ENCODE measurements around the gene SLC5A3.

Gene SLC5A3

DNA sequence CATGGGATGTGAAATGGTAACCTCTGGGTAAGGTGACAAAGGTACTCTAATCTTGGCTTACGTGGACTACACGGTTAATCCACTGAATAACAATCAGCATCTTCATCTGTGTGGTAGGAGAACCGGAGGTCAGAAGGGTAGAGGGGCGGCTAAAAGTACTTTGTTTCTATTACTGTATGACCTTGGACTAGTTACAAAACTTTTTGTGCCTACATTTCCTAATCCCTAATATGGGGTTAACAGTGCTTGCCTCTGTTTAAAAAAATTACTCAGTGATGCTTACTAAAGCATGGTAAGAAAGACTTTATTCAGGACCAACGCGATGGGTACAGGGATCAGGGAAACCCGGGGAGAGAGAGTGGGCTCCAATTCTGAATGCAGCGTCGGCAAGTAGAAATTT lies 1.7 kb upstream of the SLC5A3 start:
- no peak for DNase-seq (ENCODE audit: low read depth)

DNA sequence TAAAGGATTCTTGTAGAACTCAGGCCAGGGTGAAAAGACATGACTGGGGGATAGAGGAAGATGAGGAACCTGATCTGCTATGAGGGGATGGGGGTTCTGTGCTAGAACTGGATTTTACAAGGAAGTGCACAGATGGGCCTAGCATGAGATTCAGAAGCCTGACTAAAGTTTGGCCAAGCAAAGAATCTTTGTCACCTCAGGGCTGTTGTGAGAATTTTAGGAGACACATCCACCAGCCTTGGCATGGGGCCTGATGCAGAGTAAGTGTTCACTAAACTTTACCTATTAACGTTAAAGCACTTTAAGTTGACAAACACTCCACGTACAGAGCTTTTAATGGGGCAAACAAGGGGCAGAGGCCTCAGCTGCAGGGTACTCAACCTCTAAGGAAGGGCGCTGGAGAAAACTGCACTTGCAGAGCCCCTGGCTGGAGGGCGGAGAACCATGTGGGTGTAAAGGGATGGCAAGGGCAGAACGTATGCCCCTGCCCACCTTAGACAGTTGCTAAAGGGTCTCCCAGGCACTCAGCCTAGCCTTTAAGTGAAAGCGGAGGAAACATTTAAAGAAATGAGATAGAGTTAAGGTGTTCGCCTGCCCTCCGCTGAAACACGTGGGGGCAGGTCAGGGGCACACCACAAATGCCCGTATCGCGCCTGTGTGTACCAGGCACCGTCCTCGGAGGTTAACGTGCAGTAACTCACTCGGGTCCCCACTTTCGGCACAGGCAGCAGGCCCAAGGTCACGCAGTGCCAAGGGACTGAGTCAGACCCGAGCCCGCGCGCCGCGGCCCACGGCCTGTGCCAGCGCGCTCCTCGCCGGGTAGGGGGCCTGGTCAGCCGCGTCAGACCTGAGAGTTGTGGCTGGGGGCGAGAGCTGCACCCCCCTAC lies 990 bp upstream of the SLC5A3 start:
- DNase-seq (ENCODE audit: low read depth), result no peak

DNA sequence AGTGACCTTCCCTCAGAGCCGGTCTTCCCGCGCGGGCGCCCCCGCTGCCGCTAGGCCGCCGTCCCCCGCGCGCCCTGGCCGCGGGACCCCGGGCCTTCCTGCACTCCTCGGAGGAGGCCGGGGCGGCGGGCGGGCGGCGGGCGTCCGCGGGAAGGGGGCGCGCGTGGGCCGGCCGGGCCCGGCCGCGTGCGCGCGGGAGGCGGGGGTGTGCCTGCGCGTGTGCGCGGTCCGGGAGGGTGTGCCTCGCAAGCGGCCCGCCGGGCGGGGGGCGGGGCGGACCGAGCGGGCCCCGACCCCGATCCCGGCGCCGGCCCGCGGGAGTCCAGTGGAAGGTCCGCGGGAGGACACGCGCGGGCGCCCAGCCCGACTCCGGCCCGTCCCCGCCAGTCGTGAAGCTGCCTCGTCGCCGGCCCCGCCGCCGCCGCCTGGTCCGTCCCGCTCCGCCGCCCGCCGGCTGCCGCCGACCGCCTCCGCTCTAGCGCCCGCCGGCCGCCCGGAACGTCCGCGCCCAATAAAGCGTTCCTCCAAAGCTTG lies 438 bp downstream of the SLC5A3 start:
- DNase-seq (ENCODE audit: low read depth), result no peak

DNA sequence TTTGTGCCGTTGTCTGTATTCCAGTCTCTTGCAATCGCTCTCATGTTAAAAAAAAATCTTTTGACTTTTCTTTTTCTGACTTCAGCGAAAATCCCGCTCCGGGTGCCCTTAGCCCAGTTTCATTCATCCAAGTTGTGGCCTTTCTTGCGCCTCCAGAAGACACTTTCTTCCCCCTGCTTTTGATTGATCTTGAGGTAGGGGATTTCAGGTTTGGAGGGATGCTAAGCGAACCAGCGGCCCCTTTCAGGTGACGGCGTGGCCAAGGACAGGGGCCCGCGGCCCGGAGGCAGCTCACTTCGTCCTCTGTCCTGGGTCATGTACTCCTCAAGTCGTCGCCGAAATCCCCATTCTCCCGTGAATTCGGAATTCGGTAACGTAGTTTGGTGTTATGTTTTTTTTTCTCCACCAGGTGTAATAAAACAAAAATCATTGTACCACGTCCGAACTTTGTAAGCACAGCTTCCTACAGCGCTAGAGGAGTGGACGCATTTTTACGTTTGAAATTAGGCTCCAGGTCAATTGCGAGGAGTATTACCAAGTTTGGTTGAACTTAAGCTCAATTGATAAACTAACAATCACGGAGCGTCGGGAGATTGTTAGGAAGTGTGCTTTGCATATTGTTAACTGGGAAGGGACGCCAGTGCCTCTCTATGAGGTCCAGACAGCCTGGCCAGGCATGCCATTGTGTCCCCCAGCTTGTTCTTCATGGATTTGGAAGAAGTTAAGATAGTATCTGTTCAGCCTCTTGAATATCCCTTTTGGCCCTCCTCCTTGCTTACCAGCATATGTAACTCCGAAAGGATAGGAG lies 1.1 kb downstream of the SLC5A3 start:
- no peak for DNase-seq (ENCODE audit: low read depth)

DNA sequence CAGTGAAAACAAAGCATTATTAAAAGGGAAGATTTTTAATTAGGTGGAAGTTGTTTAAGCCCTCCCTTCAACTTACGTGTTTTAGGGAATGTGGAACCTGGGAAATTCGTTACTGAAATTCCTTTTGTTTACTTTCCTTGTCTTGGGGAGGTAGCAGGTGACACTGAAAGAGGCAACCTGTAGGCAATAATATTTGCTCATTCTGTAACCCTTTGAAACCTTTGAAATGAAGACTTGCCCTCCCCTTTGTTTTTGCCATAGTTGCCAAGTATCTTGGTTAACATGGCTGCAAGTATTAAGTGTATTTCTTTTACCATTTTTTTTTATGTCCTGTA lies 1.7 kb downstream of the SLC5A3 start:
- DNase-seq (ENCODE audit: low read depth), result no peak

DNA sequence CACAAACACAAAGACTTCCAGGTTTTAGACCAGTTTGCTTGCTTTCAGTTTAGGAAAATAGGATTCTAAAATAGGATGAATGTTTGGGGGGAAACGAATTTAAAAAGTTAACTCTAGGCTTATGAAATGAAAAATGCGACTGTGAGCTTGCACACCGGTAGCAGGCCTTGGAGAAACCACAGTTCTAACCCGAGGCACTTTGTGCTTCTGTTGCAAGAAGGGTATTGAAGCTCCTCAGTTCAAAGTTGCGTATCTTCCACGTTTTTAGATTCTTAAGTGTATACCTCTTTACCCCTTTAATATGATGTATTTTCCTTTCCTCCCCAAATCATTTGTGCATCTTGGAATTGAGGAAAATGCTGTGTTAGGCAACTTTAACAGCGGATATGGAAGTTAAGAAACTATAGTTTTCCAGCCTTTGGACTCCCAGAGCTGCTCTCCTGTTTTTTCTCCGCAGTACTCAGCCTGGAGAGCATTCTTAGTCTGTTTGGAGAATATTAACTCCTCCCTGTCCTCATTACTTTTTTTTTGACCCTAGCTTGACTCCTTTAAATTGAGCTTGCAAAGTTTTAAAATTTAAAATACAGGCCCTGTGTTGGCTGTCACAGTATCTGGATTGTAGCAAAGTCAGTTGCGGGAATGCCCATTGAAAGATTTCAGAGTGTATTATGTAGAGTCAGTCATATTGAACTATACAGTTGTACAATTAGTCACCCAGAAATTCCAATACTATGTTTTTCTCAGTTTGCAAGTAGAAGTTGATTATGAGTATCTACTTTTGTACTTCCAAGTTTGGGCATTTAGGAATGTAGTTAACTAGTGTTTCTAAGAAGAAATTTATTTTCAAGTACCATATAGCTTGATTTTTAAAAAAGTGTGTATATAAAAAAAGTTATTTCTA lies 2.6 kb downstream of the SLC5A3 start:
- DNase-seq (ENCODE audit: low read depth), result no peak

DNA sequence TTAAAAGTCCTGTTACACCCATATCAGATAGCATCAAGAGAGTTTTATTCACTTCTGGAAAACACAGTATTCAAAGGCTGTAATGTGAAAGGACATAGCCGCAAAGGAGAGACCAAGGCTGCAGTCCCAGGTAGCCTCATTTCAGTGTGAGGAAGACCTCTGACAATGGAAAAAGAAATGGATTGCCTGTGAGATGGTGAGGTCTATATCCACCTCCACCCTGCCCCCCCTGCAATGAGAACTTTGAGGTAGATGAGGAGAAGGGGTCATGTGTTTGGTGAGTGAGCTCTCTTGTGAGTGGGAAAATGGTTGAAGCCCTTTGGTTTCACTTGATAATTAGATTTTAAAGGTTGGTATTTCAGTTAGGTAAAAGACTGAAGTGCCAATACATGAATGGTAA lies 3.5 kb downstream of the SLC5A3 start:
- DNase-seq (ENCODE audit: low read depth), result no peak

DNA sequence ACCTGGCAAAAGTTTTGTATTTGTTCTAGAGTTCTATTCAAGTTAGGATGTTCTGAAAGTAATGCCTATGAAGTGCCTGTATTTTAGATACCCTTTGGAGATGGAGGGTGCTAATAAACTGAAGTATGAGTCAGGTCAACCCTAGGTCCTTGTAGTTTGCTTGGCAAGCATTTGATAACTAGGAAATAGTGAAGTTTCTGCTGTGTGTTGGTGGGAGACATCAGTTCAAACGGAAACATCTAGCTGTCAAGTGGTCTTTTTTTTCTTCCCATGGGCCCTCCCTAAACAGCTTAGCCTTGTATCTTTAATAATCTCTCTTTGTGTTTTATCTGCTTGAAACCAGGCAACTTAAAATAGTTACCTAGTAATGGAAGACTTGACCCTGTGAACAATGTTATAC lies 4.5 kb downstream of the SLC5A3 start:
- no peak for DNase-seq (ENCODE audit: low read depth)

DNA sequence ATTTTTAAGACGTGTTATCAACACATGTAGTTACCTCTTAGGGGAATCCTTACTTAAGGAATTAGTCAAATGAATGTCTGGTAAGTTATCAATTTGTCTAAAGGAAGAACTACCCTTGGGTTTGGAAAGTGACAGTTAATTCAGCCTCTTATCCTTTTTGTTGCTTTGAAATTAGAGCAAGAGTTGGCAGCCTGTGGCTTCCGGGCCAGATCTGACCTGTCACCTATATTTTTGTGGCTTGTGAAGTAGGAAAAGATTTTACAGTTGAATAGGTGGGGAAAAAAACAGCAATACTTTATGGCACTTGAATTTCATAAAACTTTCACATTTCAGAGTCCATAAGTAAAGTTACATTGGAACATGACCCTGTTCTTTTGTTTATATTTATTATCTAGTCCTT lies 5.5 kb downstream of the SLC5A3 start:
- no peak for DNase-seq (ENCODE audit: low read depth)

DNA sequence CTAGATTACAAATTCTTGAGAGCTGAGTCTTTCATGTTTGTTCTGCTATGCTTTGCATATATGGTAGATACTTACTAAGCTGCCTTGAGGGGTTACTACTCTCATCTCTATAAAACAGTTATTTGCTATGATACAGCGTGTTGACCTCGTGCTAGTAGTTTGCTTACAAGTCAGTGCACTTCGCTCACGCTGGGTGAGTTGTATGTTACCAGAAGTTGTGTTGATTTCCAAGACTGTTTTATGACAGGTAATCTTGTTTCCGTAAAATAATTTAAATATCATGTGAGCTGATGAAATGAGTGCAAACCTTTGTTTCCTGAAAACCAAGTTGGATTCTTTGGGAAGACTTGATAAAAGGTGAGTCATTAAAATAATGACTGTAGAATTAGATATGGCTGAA lies 7.3 kb downstream of the SLC5A3 start:
- no peak for DNase-seq (ENCODE audit: low read depth)

DNA sequence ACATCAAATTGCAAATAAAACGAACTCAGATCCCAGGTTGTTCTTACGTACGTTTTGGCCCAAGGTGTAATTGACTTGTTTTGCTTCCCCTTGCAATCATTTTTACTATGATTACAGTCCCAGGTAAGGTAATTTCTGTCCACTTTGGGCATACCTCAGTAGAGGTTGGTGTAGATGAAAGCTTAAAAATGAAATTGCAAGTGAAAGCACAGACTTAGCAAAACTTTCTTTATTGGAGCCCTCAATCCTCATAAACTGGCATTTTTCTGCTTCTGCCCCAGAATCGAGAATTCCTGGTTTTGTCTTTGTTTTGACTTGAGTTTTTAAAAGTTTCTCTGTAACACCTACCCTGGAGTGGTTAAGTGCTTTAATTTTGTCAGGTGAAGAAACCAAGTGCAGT lies 9.4 kb downstream of the SLC5A3 start:
- no peak for DNase-seq (ENCODE audit: low read depth)

DNA sequence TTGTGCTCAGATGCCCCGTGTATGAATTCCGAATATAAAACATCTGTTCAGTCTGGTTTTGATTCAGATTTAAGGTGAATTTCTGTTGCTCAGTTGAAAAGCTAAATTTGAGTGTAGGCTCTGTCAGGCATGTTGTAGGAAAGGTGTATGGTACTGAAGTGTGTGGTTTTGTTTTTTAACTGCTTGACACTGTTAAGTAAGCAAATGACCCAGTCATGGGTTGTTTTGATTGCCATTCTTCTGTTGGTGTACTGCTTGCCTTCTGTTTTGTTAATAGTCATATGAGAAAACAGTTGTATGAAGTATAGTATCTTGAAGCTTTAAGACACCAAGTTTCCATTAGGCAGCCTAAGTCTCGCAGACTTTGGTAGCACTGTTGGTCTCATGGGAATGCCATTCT lies 10.0 kb downstream of the SLC5A3 start:
- no peak for DNase-seq (ENCODE audit: low read depth)

DNA sequence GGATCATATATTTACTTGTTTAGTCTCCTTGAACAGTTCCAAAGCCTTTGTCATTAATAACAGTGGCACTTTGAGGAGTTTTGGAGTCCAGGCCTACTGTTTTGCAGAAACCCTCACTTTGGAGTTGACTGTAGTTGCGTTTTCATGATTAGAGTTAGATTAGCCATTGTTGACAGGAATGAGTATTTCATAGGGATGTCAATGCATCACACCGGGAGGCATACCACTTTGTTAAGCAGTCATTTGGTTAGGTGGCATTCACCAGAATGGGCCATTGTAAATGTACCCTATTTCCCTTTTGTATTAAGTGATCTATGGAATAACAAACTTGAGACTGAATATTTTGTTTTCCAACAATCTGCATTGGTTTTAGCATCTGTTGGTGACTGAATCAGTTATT lies 11.8 kb downstream of the SLC5A3 start:
- no peak for DNase-seq (ENCODE audit: low read depth)

DNA sequence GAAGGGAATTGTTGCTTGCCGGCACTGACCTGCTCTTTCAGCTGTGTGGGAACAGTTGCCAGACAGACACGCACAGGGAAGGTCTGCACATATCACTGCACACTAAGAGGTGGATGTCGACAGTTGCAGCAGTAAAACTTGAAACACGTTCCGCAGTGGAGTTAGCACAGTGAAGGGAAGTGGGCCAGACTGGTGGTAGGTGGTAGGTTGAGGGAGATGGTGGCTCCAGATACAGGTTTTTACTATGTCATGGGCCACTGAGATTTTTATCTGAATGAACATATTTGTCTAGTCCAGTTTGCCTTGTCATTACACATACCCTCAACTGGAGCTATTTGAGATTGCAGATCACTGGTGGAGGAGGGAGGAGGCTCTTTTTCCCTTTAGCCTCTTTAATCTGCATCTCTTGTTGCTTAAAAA lies 13.5 kb downstream of the SLC5A3 start:
- DNase-seq (ENCODE audit: low read depth), result no peak

DNA sequence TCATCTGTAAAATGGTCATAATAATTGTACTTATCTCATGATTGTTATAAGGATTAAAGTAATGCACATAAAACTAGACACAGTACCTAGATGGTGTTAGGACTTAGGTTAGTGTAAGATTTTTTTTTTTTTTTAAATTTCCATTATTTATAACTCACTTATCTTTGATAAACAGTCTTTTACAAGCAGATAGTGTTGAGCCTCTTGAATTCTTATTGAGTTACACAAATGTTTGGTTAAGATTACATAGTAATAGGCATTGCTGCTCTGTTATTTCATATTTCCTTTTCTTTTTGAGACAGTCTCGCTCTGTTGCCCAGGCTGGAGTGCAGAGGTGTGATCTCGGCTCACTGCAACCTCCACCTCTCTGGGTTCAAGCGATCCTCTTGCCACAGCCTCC lies 15.4 kb downstream of the SLC5A3 start:
- DNase-seq (ENCODE audit: low read depth), result no peak

DNA sequence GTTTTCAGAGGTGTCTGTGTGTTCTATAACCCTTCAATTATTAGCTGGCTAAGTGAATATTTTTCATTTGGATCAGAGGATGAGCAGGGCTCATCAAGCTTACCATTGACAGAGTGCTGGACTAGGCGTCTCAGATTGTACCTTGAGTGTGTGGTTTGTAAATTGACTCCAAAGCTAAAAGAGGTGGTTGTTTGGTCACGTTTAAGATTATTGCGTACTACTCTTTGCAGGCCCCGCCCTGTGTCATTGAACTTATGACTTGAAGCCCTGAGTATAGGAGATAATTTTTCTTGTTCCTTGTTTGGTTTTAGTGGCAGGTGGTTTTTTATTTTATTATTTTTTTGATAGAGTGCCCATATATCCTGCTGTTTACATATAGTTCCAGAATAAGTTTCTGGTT lies 17.7 kb downstream of the SLC5A3 start:
- no peak for DNase-seq (ENCODE audit: low read depth)

DNA sequence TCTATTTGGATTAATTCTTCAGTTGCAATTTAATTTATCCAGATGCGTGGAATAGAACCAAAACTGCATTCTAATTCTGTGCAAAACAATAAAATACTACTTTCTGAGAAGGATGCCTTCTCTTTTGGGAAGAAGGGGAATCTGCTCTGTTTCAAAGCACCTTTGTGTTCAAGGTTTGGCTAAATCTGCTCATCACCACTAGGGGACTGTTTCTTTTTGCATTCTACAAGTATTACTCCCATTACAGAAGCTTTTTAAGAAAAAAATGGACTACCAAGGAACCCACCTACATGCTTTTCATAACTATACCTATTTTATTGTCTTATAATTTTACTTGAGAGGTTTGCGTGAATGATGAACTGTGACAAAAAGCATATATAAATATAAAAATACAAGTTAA lies 18.2 kb downstream of the SLC5A3 start:
- no peak for DNase-seq (ENCODE audit: low read depth)

DNA sequence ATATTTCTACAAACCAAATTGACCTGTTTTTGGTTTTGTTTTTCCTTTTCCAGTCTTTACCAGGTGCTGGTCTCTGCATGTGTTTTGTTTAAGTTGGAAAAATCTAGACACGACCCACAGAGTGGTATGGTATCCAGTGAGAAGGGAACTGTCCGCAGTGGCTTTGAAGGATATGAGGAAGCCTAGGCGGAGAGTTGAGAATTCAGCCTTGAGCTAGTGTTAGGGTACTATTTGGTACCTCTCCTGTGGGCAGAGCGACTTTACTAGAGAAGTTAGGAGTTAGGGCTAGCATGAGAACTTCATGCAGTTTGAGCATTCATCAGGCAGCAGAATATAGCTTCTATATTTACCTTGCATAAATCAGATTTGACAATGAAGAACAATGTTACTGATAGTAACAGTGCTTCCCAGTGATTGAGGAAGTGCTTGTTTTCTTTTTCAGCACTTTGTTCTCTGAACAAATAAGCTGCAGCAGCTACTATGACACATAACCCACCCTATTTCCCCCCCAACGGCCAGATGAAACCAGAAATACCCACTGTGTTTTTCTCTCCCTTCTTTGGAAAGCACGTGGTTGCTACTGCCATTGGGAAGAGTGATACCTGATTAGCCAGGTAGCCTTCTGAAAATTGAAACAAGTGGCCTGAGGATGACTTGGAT lies 19.0 kb downstream of the SLC5A3 start:
- DNase-seq (ENCODE audit: low read depth), result no peak

DNA sequence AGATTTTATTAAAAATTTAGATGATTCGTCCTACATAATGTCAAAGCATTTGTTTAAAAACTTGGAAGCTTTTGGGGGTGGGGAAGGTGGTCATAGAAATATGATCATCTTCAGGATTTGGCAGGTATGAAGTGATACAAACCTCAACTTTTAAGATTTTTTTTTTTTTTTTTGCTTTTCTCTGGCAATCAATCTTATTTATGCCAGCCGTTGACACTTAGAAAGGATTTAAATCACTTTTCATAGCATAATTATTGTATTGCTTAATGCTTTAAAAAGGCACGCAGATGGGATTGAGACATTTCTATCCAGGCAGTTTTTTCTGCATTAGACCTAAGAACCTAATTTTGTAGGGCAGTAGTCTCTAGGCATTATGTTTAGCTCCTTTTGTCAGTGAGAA lies 19.7 kb downstream of the SLC5A3 start:
- DNase-seq (ENCODE audit: low read depth), result no peak

DNA sequence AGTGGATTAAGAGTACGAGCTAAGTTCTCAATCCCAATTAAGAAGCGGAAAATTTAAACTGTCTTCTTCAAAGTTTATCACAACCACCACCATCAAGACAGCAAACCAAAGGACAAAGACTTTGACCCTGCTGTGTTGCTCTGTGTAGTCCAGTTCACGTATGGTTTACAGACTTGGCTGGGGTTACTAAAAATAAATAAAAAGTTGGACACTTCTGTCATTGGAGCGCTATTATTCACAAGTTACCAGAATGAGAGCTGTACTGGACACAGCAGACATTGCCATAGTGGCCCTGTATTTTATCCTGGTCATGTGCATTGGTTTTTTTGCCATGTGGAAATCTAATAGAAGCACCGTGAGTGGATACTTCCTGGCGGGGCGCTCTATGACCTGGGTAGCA lies 21.6 kb downstream of the SLC5A3 start:
- no peak for DNase-seq (ENCODE audit: low read depth)

DNA sequence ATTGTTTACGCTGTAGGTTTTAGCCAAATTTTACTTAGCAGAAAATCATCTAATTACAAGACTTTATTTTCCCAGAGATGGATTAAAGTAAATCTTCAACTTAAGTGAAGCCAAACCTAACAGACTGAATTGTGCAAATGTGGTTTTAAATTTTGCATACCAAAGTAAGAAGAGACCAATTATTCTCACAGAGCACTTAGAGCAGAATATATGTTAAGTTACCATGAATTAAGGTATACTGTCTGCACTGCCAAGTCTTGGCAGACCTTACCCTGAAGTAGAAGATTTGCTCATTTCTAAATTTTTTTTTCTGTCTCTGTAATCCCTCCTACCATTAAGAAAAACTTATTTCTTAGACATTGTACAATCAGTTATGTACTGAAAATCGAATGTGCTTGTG lies 24.1 kb downstream of the SLC5A3 start:
- DNase-seq (ENCODE audit: low read depth), result no peak

DNA sequence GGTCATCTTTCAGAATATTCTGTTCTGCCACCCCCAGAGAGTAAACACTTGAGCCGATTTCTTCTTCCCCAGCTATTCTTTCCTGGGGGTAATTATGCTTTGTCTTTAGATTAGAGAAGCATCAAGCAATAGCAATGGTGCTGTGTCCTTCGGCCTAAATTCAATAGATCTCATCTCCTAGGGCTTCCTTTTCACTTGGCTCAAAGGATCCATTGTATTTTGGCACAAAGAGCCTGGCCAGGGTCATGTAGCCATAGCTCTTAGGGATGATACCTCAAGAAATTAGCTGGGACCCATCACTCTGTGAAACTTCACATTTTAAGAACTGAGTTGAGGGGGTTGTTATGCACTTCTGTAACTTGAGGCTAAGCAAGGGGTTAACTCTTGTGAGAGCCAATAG lies 27.0 kb downstream of the SLC5A3 start:
- DNase-seq (ENCODE audit: low read depth), result no peak

Measured in non-pigmented ciliary epithelial cell (primary cell).